Brain microvascular endothelial cell (primary cell): ENCODE data around the gene SPECC1L.

Experiments
- DNase-seq: peaks from one replicate; pipeline ENCODE4 v3.0.0-alpha.2; 2020
- H3K27ac ChIP-seq: fragments of 250-450 bp; sonication (Bioruptor Pico); 2 replicates; pipeline ENCODE4 v1.5.1; 2020; ENCODE audit warnings: mild to moderate bottlenecking, moderate library complexity
- H3K27me3 ChIP-seq: fragments of 250-450 bp; sonication (Bioruptor Pico); replicated peaks from 2 replicates; pipeline ENCODE4 v1.5.1; 2020; ENCODE audit warnings: mild to moderate bottlenecking
- H3K36me3 ChIP-seq: fragments of 250-450 bp; sonication (Bioruptor Pico); replicated peaks from 2 replicates; pipeline ENCODE4 v1.5.1; 2020; ENCODE audit warnings: mild to moderate bottlenecking
- H3K4me3 ChIP-seq: 2 replicates; pipeline ENCODE4 v1.5.1; 2011; ENCODE audit warnings: low read depth, mild to moderate bottlenecking, control low read depth, low read length, moderate library complexity
- in situ Hi-C: cut with HindIII; loops from 2 replicates; pipeline ENCODE4 v1.10.0; 2017; ENCODE audit warnings: low sequenced_read_pairs, low pct_ligation_motif_present
- TF ChIP-seq, protein P1 (sequence below): IDR thresholded peaks from 2 replicates; pipeline ENCODE4 v1.5.1; 2011; ENCODE audit warnings: low read depth, mild to moderate bottlenecking, moderate library complexity, low read length, control low read depth, inconsistent platforms; ENCODE audit errors: missing control alignments

Gene SPECC1L

DNA sequence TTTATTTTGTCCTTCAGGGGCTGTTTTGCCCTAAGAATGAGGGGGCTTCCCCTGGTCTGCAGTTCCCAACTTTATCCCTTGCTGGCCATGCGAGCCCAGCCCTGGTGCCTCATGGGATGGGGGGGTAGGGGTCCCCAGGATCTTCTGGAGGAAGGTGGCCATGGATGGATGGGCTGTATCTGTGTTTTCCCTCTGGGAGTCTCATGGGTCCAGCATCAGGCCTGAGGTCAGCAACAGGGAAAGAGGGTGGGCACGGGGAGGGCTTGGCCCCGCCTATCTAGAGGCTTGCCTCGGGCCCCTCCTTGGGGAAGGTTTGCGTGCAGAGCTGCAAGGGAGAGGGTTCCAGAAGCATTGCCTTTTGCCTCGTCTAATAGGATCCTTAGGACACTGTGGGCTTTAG is 146.0 kb downstream of the SPECC1L start:
- DNase-seq, result no peak
- Histone ChIP-seq H3K4me3 (no peak overlapping the region), H3K27me3 (no peaks in the 10 kb centered on the region), H3K27ac (no peak overlapping the region), H3K36me3 (peaks cover 16% of the 10 kb centered on the region)
- in situ Hi-C loops, result no loop called here
- TF ChIP-seq, protein P1, sequence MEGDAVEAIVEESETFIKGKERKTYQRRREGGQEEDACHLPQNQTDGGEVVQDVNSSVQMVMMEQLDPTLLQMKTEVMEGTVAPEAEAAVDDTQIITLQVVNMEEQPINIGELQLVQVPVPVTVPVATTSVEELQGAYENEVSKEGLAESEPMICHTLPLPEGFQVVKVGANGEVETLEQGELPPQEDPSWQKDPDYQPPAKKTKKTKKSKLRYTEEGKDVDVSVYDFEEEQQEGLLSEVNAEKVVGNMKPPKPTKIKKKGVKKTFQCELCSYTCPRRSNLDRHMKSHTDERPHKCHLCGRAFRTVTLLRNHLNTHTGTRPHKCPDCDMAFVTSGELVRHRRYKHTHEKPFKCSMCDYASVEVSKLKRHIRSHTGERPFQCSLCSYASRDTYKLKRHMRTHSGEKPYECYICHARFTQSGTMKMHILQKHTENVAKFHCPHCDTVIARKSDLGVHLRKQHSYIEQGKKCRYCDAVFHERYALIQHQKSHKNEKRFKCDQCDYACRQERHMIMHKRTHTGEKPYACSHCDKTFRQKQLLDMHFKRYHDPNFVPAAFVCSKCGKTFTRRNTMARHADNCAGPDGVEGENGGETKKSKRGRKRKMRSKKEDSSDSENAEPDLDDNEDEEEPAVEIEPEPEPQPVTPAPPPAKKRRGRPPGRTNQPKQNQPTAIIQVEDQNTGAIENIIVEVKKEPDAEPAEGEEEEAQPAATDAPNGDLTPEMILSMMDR, result no peak

- DNase-seq, result no peak
- peaks cover 16% of the 10 kb centered on the region for H3K36me3 ChIP-seq
These were observed 146.6 kb downstream of the SPECC1L start for GRCh38 chr22:24417200-24417599.

DNA sequence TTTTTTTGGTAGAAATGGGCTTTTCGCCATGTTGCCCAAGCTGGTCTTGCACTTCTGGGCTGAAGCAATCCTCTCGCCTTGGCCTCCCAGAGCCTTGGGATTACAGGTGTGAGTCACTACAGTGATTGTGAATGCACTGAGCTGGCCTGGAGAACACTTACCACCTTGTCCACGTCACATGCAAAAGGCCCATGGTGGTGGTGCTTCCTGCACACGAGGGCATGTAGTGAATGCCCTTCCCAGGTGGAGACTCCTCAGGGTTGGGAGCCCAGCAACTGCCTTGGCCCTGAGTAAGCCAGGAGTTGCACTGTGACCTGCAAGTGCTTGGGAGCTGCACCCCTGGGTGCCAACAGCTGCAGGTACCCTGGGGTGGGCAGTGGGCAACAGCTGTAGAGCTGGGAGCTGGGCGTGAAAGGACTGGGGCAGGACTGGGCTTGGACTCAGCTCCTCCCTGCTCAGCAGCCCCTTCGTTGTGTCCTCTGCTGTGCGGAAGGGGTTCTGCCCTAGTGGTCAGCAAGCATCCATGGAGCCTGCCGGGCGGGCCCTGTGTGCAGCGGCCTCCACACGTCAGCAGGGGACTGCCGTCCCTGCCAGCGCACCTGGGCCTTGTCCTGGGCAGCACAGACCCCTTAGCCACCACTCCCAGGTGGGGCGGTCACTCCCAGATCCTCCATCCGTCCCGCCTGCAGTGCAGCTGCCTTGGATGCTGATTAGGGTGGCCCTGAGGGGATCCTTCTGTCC is 147.4 kb downstream of the SPECC1L start:
- Histone ChIP-seq H3K36me3 (peaks cover 16% of the 10 kb centered on the region), H3K4me3 (no peak overlapping the region), H3K27me3 (no peaks in the 10 kb centered on the region), H3K27ac (no peak overlapping the region)
- TF ChIP-seq, protein P1, result no peak
- in situ Hi-C loops, result no loop called here
- DNase-seq, result no peak

More at GRCh38 chr22:24417200-24417599, 146.6 kb downstream of the SPECC1L start:
- in situ Hi-C loops, result no loop called here
- TF ChIP-seq, protein P1, result no peak
- no peaks in the 10 kb centered on the region for H3K27me3 ChIP-seq
- no peak overlapping the region for H3K4me3 ChIP-seq
- H3K27ac ChIP-seq, result no peak overlapping the region

- H3K36me3 ChIP-seq, result peaks cover 13% of the 10 kb centered on the region
- no peak overlapping the region for H3K27ac ChIP-seq
- H3K27me3 ChIP-seq, result no peaks in the 10 kb centered on the region
- in situ Hi-C loops, result no loop called here
- no peak overlapping the region for H3K4me3 ChIP-seq
- TF ChIP-seq, protein P1, result no peak
- DNase-seq, result no peak
These were observed 148.3 kb downstream of the SPECC1L start for GRCh38 chr22:24418786-24419474.

- Histone ChIP-seq H3K36me3 (peaks cover 11% of the 10 kb centered on the region), H3K4me3 (no peak overlapping the region), H3K27ac (no peak overlapping the region), H3K27me3 (no peaks in the 10 kb centered on the region)
- in situ Hi-C loops, result no loop called here
- no peak for DNase-seq
- TF ChIP-seq, protein P1, result no peak
These were observed 148.8 kb downstream of the SPECC1L start for GRCh38 chr22:24419475-24419850.
